ENCODE results near the gene C2CD2.

GRCh38 chr21:41898998-41899397, 54.8 kb downstream of the C2CD2 start:
- TF ChIP-seq CTCF (IDR thresholded peaks at IDR 0.05), result no peak
- no peak for TF ChIP-seq POLR2A (IDR thresholded peaks at IDR 0.05)

Data from Peyer's patch (tissue), 4 donors.